ENCODE data around the gene CAMLG.
"Not testable (repeated sequence)": the region's sequence is repeated elsewhere in the genome, so short reads cannot be mapped to it uniquely, and the experiment has no call there.

CAMLG gene

DNA sequence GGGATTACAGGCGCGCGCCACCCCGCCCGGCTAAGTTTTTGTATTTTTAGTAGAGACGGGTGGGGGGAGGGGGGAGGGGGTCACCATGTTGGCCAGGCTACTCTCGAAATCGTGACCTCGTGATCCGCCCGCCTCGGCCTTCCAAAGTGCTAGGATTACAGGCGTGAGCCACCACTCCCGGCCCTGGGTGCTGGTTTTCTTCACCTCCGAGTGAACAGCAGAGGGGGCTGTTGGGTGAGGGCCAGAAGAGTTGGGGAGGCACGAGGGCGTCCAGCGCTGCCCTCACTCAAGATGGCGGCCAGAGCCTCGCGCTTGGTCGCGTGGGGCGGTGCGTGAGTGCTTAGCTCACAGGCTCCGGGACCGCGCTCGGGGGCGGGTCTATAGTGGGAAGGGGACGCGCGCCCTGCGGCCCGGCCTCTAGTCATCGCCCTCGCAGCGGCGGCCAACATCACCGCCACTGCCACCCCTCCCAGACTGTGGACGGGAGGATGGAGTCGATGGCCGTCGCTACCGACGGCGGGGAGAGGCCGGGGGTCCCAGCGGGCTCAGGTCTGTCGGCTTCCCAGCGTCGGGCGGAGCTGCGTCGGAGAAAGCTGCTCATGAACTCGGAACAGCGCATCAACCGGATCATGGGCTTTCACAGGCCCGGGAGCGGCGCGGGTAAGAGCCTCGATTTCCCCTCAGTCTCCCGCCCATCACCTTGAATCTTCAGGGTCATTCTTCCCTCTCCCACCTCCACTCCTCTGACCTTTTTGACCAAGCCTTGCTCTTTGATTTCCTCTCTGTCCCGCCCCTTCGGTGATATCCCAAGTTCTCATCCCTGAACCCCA, at the start of gene CAMLG:
CAMLG (plus strand) TSS at position 416 of the 830 bp plus-strand sequence; CDS start at position 489, 73 bp downstream.
- peak; percentile 76 for DNase-seq

DNA sequence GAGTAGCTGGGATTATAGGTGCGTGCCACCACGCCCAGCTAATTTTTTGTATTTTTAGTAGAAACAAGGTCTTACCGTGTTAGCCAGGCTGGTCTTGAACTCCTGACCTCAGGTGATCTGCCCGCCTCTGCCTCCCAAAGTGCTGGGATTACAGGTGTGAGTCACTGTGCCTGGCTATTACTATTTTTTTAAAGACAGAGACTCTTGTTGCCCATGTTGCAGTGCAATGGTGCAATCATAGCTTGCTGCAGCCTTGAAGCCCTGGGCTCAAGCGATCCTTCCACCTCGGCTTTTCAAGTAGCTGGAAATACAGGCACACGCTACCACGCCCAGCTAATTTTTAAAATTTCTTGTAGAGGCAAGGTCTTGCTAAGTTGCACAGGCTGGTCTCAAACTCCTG, 48.2 kb upstream of the CAMLG start:
- DNase-seq: not testable (repeated sequence)

DNA sequence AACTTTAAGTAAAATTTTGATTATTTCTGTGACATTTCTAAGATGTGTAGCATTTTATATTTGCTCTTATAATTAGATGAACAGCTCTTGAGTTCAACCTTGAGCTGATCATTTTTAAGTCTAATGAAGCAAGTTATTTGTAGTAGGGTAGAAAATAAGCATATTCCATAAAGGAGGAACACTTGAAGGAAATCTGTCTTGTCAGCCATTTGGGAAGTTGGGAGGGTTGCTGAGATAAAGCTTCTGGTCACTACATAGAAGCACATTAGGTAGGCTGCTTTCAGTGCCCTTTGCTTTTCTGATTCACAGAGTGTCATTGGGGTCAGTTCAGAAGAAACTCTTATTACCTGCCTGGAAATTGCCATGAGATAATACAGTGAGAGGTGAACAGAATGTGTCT, 45.6 kb upstream of the CAMLG start:
- DNase-seq: no peak

DNA sequence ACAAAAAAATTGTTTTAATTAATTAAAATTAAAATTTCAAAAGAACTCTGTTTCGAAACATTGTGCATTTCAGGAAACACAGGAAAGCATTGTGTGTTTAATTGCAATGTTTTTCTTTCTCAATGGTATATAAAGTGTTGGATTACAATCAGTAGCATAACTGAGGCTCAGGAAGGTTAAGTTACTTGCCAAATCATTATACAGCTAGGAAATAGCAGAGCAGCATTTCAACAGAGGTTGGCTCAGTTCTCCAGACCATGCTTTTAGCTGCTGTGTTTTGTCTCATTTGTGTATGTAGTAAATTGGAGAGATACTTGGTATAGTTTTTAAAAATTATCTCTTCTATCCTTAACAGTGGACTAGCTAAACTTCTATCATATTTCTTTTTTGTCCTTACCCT, 30.0 kb upstream of the CAMLG start:
- no peak for DNase-seq

DNA sequence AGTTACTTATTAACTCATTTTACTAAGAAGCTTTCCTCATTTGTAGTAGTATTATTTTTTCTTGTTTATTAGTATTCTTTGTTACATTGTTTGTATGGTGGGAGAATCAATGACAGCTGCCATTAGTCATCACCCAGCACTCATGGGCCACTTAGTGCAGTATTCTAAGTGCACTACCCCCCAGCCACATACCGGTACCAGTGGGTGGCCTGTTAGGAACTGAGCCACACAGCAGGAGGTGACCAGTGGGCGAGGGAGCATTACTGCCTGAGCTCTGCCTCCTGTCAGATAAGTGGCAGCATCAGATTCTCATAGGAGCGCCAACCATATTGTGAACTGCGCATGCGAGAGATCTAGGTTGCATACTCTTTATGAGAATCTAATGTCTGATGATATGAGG, 24.2 kb upstream of the CAMLG start:
- no peak for DNase-seq

DNA sequence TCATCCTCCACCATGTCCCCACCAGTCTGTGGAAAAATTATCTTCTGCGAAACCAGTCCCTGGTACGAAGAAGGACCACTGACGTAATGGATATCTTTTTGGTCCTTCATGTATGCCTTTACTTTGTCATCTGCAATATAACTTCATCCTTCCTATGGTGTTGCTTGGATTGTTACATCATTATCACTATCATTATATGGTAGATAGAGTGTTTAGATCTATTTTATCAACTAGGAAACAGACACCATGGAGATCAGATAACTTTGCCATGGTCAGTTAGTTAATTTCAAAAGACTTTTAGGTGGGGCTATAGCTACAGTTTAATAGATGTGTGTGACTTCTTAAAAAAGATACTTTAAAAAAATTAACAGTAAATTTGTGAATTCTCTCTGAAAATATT, 23.8 kb upstream of the CAMLG start:
- DNase-seq: no peak

DNA sequence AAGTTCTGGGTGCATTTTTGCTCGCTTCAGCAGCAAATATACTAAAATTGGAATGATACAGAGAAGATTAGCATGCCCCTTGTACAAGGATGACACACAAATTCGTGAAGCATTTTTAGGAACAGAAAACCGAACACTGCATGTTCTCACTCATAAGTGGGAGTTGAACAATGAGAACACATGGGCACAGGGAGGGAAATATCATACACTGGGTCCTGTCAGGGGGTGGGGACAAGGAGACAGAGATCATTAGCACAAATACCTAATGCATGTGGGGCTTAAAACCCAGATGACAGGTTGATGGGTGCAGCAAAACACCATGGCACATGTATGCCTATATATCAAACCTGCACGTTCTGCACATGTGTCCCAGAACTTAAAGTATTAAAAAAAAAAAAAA, 22.9 kb upstream of the CAMLG start:
- DNase-seq: not testable (repeated sequence)

DNA sequence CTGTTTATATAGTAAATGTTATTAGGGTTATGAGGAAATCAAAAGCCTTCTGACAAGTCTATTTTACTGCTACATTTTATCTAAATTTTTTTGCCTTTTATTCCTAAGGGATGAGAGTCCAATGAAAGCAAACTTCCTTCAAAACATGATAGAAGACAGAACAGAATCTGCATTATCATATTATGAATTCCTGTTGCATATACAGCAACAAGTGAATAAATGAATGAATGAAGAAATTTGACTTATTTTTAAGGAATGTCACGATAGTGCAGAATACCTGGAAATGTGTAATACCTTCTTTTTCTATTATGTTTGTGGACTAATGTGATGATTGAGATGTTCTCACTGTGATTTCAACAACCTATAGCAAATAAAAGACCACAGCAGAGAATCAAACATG, 13.5 kb upstream of the CAMLG start:
- no peak for DNase-seq

DNA sequence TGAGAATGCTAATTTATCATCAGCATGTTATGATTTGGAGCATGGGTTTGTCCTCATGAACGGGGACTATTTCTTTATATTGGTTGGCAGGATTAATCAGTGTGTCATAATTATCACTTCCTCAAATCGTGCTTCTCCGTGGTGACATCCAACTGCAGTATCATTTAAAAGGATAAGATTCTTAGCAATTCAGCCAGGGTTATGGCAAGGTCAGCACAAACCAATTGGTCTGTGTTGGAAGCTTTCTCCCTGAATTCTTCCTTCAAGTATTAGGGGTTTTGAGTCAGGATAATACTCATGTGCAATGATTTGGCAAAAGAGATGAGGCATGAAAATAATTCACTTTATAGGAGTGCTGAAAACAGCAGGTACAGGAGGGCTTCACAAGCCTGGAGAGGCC, 5.5 kb upstream of the CAMLG start:
- DNase-seq: no peak

DNA sequence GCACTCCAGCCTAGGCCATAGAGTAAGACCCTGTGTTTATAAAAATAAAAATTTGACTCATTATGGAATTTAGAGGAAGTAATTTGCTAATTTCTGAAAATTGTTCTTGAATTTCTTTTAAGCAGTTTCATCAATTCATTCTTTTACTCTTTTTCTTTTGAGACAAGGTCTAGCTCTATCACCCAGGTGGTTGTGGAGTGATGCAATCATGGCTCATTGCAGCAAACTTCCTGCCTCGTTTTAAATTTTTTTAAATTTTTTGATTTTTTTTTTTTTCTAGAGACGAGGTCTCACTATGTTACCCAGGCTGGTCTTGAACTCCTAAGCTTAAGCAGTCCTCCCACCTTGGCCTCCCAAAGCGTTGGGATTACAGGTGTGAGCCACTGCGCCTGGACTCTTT, 3.1 kb upstream of the CAMLG start:
- DNase-seq: no peak

DNA sequence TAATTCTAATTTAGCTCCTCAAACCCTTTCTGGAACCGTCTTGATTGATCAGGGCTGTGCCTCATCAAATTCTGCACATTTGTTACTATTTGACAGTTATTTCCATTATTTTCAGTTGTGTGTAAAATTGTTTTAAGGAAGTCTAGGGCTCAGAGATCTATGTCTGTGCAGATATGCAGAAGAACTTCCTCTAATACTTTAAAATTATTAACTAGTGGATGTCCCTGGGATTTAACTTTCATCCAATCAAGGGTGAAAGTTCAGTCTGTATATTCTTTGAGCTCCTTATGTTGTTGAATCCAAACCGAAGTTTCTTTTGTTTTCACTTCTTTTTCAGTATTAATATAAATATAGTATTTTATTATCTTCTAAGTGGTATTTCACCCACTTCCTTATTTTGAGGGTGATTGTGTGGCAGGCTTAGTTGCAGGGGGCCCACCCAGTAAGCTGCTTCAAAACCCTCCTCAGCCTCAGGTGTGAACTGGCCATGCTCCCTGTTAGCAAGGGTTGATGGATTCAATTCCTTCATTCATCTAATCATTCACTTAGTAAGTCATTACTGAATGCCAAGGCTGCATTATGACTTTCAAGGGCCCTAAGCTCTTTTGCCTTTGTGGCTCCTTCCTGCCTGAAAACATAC, 2.1 kb upstream of the CAMLG start:
- no peak for DNase-seq

DNA sequence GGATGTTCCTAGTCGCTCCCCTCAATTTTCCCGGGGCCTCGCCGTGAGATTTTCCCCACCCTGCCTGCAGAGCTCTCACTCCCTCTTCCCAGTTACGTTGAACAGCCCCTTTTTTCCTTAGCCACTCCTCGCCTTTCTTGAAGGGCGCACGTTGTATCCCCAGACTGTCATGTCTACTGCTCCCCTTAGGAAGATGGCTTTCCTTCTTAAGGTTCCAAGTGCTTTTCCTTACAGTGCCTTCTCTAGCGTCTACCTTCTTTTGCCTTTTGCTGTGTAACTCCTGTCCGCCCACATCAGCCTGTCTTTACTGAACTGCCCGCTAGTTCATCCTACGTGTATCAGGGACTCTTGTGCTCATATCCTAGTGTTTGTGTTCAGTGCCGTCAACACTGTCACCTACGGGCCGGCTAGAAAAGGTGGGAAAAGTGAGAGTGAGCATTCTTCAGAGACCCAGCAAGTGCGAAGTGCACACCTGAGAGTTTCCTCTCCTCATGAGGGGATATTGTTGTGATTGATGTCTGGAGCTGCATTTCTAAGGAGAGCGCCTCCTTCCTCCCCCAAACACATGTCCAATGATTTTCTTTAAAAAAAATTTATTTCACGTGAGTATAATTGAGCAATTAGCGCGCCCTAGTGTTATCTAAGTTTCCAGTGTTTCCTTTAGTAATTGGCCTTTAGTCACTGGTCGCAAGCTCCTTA, 764 bp downstream of the CAMLG start:
- DNase-seq: peak; percentile 24

DNA sequence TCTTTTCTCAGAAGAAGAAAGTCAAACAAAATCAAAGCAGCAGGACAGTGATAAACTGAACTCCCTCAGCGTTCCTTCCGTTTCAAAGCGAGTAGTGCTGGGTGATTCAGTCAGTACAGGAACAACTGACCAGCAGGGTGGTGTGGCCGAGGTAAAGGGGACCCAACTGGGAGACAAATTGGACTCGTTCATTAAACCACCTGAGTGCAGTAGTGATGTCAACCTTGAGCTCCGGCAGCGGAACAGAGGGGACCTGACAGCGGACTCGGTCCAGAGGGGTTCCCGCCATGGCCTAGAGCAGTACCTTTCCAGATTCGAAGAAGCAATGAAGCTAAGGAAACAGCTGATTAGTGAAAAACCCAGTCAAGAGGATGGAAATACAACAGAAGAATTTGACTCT, 2.7 kb downstream of the CAMLG start:
- DNase-seq: no peak

DNA sequence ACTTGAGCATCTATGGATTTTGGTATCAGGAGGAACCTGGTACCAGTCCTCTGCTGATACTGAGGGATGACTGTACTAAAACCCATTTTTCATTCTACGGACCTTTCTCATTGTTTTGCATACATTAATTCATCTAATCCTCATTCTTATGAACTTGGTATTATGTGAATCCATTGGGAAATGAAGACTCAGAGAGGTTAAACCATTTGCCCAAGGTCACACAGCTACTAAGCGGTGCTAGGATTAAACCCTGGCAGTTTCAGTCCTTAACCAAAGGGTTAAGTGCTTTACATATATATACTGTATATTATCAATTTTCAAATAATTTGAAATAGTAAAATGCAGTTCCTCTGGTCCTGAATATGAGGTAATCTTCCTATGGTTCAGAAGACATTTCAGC, 3.8 kb downstream of the CAMLG start:
- DNase-seq: no peak

DNA sequence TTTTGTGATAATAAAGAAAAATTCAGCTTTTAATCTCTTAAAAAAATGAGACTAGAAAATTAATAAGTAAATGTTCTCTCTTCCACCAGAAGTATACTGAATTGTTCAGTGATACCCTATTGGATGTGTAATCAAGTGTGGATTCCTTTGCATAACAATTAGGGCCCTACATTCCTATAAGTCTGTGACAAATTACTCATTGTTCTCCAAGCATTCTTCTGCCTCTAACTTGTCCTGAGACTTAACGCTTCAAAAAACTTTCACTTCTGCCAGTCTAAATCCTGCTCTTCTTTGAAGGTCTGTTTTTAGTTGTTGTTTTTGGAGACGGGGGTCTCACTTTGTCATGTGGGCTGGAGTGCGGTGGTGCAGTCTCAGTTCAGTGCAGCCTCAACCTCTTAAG, 11.1 kb downstream of the CAMLG start:
- no peak for DNase-seq

DNA sequence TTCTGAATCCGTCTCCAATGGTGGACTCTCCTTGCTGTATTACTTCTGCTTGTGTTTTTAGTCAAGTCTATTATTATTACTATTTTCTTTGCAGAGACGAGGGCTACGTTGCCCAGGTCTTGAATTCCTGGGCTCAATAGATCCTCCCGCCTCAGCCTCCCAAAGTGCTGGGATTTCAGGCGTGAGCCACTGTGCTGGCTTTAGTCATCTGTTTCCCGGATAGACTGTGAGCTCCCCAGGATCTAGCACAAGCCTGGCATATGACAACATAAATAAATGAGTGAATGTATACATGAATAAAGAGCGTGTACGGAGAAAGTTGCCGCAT, 19.8 kb downstream of the CAMLG start:
- DNase-seq: no peak

DNA sequence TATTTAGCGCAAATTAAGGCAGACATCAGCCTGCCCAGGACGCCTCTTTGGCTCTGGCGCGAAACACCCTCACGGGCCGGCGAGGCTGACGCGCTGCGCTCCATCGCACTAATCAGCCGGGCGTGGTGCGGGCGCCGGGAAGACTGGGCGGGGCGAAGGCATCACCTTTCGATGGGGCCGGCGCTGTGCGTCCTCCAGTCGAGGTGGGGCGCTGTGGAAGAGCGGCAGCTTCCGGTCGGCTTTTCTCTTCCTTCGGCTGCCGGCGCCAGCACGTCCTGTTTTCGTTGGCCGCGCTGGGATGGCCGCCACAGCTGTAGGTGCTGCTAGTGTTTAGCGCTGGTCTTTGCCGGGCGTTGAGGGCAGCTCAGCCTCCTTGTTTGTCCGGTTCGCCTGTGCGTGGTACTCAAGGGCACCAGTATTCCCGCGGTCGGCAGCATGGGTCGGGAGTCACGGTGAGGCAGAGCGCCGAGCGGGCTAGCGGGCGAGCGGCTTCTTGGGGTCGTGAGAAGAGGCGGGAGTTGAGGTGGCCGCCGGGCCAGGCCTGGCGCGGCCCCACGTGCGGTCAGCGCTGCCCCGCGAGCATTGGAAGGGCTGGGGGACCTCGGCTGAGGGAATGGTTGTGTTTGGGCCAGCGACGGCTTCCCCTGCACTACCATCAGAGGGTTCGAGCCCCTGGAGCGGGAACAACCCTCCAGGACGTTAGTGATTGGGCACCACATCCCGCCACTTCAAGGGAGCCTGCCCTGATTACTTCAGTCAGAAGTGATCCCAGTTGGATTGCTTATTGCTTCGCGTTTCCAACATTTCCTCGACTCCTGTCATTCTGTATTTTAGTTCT, 20.4 kb downstream of the CAMLG start, which contains the start of gene DDX46:
DDX46 (plus strand) TSS at position 276 of the 838 bp plus-strand sequence; CDS start at position 436, 160 bp downstream.
- peak; percentile 59 for DNase-seq

DNA sequence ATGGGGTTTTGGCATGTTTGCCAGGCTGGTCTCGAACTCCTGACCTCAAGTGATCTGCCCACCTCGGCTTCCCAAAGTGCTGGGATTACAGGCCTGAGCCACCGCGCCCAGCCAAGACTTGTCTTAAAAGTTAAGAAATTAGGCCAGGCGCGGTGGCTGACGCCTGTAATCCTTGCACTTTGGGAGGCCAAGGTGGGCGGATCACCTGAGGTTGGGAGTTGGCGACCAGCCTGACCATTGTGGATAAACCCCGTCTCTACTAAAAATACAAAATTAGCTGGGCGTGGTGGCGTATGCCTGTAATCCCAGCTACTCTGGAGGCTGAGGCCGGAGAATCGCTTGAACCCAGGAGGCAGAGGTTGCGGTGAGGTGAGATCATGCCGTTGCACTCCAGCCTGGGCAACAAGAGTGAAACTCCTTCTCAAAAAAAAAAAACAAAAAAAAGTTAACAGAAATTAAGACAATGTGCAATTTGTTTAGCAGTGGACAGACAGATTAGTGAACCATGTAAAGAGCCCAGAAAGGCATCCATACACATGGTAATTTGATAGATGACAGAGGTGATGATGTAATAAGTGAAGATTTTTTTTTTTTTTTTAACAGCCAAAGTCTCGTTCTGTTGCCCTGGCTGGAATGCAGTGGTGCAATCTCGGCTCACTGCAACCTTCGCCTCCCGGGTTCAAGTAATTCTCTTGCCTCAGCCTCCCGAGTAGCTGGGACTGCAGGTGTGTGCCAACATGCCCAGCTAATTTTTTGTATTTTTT, 29.4 kb downstream of the CAMLG start:
- DNase-seq: not testable (repeated sequence)

DNA sequence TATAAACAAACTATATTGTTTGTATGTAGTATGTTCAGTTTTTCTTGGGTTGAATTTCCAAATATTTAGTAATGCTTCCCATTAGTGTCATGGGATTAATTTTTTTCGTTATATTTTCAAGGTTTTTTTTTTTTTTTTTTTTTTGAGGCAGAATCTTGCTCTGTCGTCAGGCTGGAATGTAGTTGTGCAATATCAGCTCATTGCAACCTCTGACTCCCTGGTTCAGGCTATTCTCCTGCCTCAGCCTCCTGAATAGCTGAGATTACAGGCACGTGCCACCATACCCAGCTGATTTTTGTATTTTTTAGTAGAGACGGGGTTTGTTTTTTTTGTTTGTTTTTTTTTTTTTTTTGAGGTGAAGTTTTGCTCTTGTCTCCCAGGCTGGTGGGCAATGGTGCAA, 30.9 kb downstream of the CAMLG start:
- no peak for DNase-seq

DNA sequence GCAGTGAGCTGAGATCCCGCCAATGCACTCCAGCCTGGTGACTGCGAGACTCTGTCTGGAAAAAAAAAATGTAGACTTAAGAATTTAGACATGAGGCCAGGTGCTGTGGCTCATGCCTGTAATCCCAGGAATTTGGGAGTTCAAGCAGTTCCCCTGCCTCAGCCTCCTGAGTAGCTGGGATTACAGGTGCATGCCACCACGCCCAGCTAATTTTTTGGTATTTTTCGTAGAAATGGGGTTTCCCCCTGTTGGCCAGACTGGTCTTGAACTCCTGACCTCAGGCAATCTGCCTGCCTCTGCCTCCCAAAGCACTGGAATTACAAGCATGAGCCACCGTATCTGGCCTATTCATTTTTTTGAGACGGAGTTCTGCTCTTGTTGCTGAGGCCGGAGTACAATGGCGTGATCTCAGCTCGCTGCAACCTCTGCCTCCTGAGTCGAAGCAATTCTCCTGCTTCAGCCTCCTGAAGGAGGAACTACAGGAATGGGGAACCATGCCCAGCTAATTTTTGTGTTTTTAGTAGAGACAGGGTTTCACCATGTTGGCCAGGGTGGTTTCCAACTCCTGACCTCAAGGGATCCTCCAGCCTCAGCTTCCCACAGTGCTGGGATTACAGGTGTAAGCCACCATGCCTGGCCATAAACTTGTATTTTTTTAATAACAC, 34.2 kb downstream of the CAMLG start:
- no peak for DNase-seq

DNA sequence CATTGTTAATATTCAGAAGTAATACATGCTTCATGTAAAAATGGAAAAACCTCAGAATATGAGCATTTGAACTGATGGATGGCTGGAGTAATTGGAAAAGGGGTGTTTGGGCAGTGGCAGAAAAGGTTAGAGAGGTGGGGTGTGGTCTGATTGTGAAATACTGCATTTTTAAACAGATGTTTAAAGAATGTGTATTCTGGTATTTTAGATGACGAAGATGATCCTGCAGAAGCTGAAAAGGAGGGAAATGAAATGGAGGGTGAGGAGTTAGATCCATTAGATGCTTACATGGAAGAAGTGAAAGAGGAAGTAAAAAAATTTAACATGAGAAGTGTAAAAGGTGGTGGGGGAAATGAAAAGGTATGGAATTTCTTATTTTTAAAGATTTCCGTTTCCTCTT, 39.0 kb downstream of the CAMLG start:
- DNase-seq: no peak

Measured in NCI-H524 treated with DMSO at 0.1 percent for 48 hours (cell line).